CD14-positive monocyte (primary cell): ENCODE results near the gene PYHIN1. TPM values are rescaled to one million over a fixed set of nuclear protein-coding genes. Genes with fewer than 3 reads are reported as not detected.

Experiments used
- DNase-seq, 3 donors: peaks; one replicate each; pipeline ENCODE4 v3.0.0-alpha.2; 2011 to 2022
- H2AFZ ChIP-seq: 2 replicates; pipeline ENCODE4 v1.6.0; 2012; ENCODE audit warnings: mild to moderate bottlenecking, low read depth, low read length, inconsistent platforms; ENCODE audit not compliant: insufficient read depth, poor library complexity, severe bottlenecking
- H3K27ac ChIP-seq, 2 donors: 1 replicate in 1 of 2; 2 replicates in 1 of 2; pipeline ENCODE4 v1.5.1; 2012 to 2013; ENCODE audit warnings: low read length in 2 of 2, control low read depth in 1 of 2, inconsistent platforms in 1 of 2, low read depth in 1 of 2, mild to moderate bottlenecking in 1 of 2
- H3K27me3 ChIP-seq, 2 donors: one replicate each; pipeline versions ENCODE4 v1.6.0 to v1.6.1; 2011 to 2013; ENCODE audit warnings: low read length in 2 of 2; ENCODE audit not compliant: control insufficient read depth in 2 of 2, insufficient read depth in 2 of 2
- H3K36me3 ChIP-seq, 2 donors: replicated peaks in 1 of 2; 1 replicate in 1 of 2; 2 replicates in 1 of 2; pipeline versions ENCODE4 v1.5.1 to v1.6.1; 2012 to 2013; ENCODE audit warnings: low read length in 2 of 2, control low read depth in 1 of 2, inconsistent platforms in 1 of 2, mild to moderate bottlenecking in 1 of 2; ENCODE audit not compliant: insufficient read depth in 2 of 2, control insufficient read depth in 1 of 2
- H3K4me1 ChIP-seq, 2 donors: 1 replicate in 1 of 2; 2 replicates in 1 of 2; pipeline versions ENCODE4 v1.5.1 to v1.6.1; 2012 to 2013; ENCODE audit warnings: low read length in 2 of 2, control low read depth in 1 of 2, inconsistent platforms in 1 of 2, mild to moderate bottlenecking in 1 of 2, moderate library complexity in 1 of 2; ENCODE audit not compliant: insufficient read depth in 2 of 2, control insufficient read depth in 1 of 2
- H3K4me2 ChIP-seq: replicated peaks from 2 replicates; pipeline ENCODE3; 2012; ENCODE audit warnings: low read length, moderate library complexity, mild to moderate bottlenecking; ENCODE audit not compliant: poor library complexity, severe bottlenecking; ENCODE audit errors: extremely low read depth
- H3K4me3 ChIP-seq, 3 experiments: fragments of 200-600 bp in 1 of 3; sonication (generic) in 1 of 3; replicated peaks in 1 of 3; 1 replicate in 2 of 3; 2 replicates in 1 of 3; pipeline ENCODE4 v1.5.1; 2011 to 2013; ENCODE audit warnings: low read length in 3 of 3, mild to moderate bottlenecking in 3 of 3, control low read depth in 2 of 3, low read depth in 2 of 3, inconsistent platforms in 1 of 3, moderate library complexity in 1 of 3
- H3K79me2 ChIP-seq: 2 replicates; pipeline ENCODE4 v1.6.0; 2012; ENCODE audit warnings: mild to moderate bottlenecking, control low read depth, inconsistent platforms, low read length, moderate library complexity; ENCODE audit not compliant: insufficient read depth
- H3K9ac ChIP-seq: 2 replicates; pipeline ENCODE4 v1.6.0; 2017; ENCODE audit warnings: low read length, mild to moderate bottlenecking; ENCODE audit not compliant: insufficient read depth, poor library complexity, severe bottlenecking
- H3K9me3 ChIP-seq, 2 donors: replicated peaks in 1 of 2; 1 replicate in 1 of 2; 2 replicates in 1 of 2; pipeline versions ENCODE4 v1.5.1 to v1.6.1; 2012 to 2013; ENCODE audit warnings: low read length in 2 of 2, control low read depth in 1 of 2; ENCODE audit not compliant: control insufficient read depth in 1 of 2, insufficient read depth in 1 of 2
- H4K20me1 ChIP-seq: 2 replicates; pipeline ENCODE4 v1.6.0; 2012; ENCODE audit warnings: mild to moderate bottlenecking, low read length, control low read depth, moderate library complexity; ENCODE audit not compliant: insufficient read depth
- H3K27ac Mint-ChIP-seq, 7 donors: one replicate each; pipeline ENCODE4 v1.8.0; 2020; ENCODE audit warnings: mild to moderate bottlenecking in 7 of 7, mixed read lengths in 7 of 7, moderate library complexity in 6 of 7, inconsistent platforms in 2 of 7
- H3K27me3 Mint-ChIP-seq, 3 donors: one replicate each; pipeline ENCODE4 v1.8.0; 2021 to 2022; ENCODE audit warnings: low read depth in 3 of 3, mild to moderate bottlenecking in 3 of 3, mixed read lengths in 3 of 3, moderate library complexity in 3 of 3, inconsistent platforms in 1 of 3
- H3K36me3 Mint-ChIP-seq, 2 donors: one replicate each; pipeline ENCODE4 v1.8.0; 2020; ENCODE audit warnings: mixed read lengths in 2 of 2, inconsistent platforms in 1 of 2, mild to moderate bottlenecking in 1 of 2
- H3K4me1 Mint-ChIP-seq: one replicate; pipeline ENCODE4 v1.8.0; 2020; ENCODE audit warnings: mild to moderate bottlenecking, mixed read lengths
- H3K4me3 Mint-ChIP-seq, 2 donors: one replicate each; pipeline ENCODE4 v1.8.0; 2020; ENCODE audit warnings: mild to moderate bottlenecking in 2 of 2, mixed read lengths in 2 of 2, moderate library complexity in 1 of 2
- H3K9me3 Mint-ChIP-seq, 7 donors: one replicate each; pipeline ENCODE4 v1.8.0; 2020 to 2022; ENCODE audit warnings: mixed read lengths in 7 of 7, mild to moderate bottlenecking in 6 of 7, moderate library complexity in 6 of 7, inconsistent platforms in 2 of 7
- WGBS: methylation state at CpG from one replicate; pipeline ENCODE4 v1.1.5; 2013; ENCODE audit warnings: missing lambda C conversion rate; ENCODE audit not compliant: insufficient coverage; 5-methylcytosine and 5-hydroxymethylcytosine counted together
- intact Hi-C, 2 donors: fragments of 100-400 bp; cut with micrococcal nuclease; formaldehyde crosslinking; loops; one replicate each; pipeline versions ENCODE4 v1.15.0 to v1.15.1; 2023
- polyA plus RNA-seq, 3 donors: library from polyadenylated mRNA; depleted of rRNA in 1 of 3; unstranded in 2 of 3; stranded (reverse) in 1 of 3; fragments of 300-500 nt in 2 of 3; fragments of >200 nt in 1 of 3; fragmentation: Illumina TruSeq in 2 of 3; gene quantifications; 1 replicate in 2 of 3; 2 replicates in 1 of 3; pipeline ENCODE4 v1.2.3, GENCODE V29; 2012 to 2021
- TF ChIP-seq, protein P1 (sequence below): fragments of 200-600 bp; IDR thresholded peaks from one replicate; pipeline ENCODE4 v1.8.0; 2022; ENCODE audit warnings: antibody characterized with exemption, mild to moderate bottlenecking

PYHIN1 gene
- polyA plus RNA-seq, 3 donors: 0.15 to 0.44 TPM; not detected in 1

DNA sequence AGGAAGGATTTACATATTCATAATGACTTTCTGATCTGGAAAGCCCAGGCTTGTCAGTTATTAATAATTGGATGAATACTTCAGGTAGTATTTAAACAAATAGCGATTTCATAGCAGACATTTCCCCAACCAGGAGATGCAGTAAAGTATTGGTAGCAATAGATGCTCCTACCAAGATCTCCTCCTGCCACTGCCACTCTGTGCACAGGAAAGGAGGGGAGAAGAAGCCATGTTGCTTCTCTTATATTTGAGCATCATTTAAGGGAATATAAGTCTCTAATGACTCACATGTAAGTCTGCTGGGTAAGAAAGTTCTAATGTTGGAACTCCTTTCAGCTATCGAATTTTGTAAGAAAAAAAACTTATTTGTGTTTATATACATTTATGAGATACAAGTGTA, 77.9 kb downstream of the PYHIN1 start:
- no CpG with 5 or more reads among the region's 2 CpGs for WGBS
- H3K36me3 Mint-ChIP-seq: peaks cover 7 to 9% of the 10 kb centered on the region in 2 donors

DNA sequence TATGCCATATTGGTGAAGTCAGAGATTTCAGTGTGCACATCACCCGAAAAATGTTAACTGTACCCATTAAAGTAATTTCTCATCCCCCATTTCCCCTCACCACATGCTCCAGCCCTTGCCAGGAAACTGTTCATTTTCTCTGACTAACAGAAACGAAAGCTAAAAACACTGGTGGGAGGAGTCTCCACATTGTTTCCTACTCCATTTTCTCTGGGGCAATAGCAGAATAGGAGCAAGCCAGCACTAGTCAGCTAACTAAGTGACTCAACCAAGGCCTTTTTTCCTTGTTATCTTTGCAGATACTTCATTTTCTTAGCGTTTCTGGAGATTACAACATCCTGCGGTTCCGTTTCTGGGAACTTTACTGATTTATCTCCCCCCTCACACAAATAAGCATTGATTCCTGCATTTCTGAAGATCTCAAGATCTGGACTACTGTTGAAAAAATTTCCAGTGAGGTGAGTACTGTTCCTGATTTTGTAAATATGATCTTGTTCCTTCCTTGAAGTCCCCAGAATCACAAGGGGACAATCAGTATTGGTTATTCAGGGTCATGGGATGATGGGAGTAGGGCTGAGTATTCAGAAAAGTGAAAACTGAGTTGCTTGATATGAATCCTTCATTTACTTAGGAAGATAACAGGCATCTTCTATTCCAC, 78.5 kb downstream of the PYHIN1 start, which contains the start of gene IFI16:
IFI16 (plus strand) TSS at position 204 of the 658 bp plus-strand sequence. CDS start 4,774 bp downstream, outside the sequence.
- Histone ChIP-seq H3K4me1 (peaks cover 49 to 71% of the 10 kb centered on the region in 2 donors), H3K27ac (peak within 1 kb of the TSS; percentile 73 to 92), H4K20me1 (peaks cover 26% of the 10 kb centered on the region), H3K9me3 (no peaks in the 10 kb centered on the region), H3K4me3 (peak within 1 kb of the TSS; percentile 90 to 99 (median 95)), H3K79me2 (peaks cover 64% of the 10 kb centered on the region), H2AFZ (peak within 1 kb of the TSS; percentile 52), H3K36me3 (peaks cover 0 to 2% of the 10 kb centered on the region in 2 donors), H3K4me2 (peak within 1 kb of the TSS; percentile 93), H3K27me3 (no peaks in the 10 kb centered on the region), H3K9ac (peak within 1 kb of the TSS; percentile 71)
- intact Hi-C loops: loop anchor here (5.0 to 10.0 kb wide), 3 partner anchors 62 to 825 kb away; partner anchors contain the start of genes CD1D (in 1 of the 2) and MNDA (in 1 of the 2)
- peaks cover 68% of the 10 kb centered on the region for H3K4me1 Mint-ChIP-seq
- DNase-seq: peak; percentile 84 to 96 (median 93)
- peaks cover 12 to 14% of the 10 kb centered on the region in 2 donors for H3K36me3 Mint-ChIP-seq
- peak within 1 kb of the TSS; percentile 87 to 97 for H3K4me3 Mint-ChIP-seq
- H3K27ac Mint-ChIP-seq: peak within 1 kb of the TSS; percentile 92 to 98 (median 96)
- H3K9me3 Mint-ChIP-seq: no peaks in the 10 kb centered on the region
- TF ChIP-seq, protein P1, sequence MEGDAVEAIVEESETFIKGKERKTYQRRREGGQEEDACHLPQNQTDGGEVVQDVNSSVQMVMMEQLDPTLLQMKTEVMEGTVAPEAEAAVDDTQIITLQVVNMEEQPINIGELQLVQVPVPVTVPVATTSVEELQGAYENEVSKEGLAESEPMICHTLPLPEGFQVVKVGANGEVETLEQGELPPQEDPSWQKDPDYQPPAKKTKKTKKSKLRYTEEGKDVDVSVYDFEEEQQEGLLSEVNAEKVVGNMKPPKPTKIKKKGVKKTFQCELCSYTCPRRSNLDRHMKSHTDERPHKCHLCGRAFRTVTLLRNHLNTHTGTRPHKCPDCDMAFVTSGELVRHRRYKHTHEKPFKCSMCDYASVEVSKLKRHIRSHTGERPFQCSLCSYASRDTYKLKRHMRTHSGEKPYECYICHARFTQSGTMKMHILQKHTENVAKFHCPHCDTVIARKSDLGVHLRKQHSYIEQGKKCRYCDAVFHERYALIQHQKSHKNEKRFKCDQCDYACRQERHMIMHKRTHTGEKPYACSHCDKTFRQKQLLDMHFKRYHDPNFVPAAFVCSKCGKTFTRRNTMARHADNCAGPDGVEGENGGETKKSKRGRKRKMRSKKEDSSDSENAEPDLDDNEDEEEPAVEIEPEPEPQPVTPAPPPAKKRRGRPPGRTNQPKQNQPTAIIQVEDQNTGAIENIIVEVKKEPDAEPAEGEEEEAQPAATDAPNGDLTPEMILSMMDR: no peak
- 0% methylated on average over 2 of the region's 5 CpGs for WGBS
- peaks cover 0 to 2% (median 0%) of the 10 kb centered on the region in 3 donors for H3K27me3 Mint-ChIP-seq

More for the DNA sequence above, 77.9 kb downstream of the PYHIN1 start:
- Histone ChIP-seq H3K36me3 (no peaks in the 10 kb centered on the region), H3K79me2 (peaks cover 59% of the 10 kb centered on the region), H3K27ac (peak overlapping the region; percentile 73 to 92), H3K9ac (peak overlapping the region; percentile 10), H3K9me3 (no peaks in the 10 kb centered on the region), H3K4me2 (peak overlapping the region; percentile 93), H2AFZ (peak overlapping the region; percentile 52), H4K20me1 (peaks cover 21% of the 10 kb centered on the region), H3K4me3 (peak overlapping the region; percentile 90 to 99 (median 95)), H3K4me1 (peaks cover 45 to 66% of the 10 kb centered on the region in 2 donors), H3K27me3 (no peaks in the 10 kb centered on the region)
- Mint-ChIP-seq H3K27ac (peak overlapping the region; percentile 92 to 98 (median 96)), H3K4me3 (peak overlapping the region; percentile 87 to 97), H3K4me1 (peaks cover 62% of the 10 kb centered on the region), H3K9me3 (no peaks in the 10 kb centered on the region), H3K27me3 (peaks cover 0 to 2% (median 0%) of the 10 kb centered on the region in 3 donors)
- DNase-seq: no peak
- intact Hi-C loops: loop anchor here in 1 of 2 donors (10.0 kb wide), 1 partner anchor 824 kb away; the partner anchor contains the start of gene CD1D
- TF ChIP-seq, protein P1: no peak
